NCI-H1694 treated with DMSO at 0.1 percent for 48 hours (cell line): ENCODE measurements around the gene TRIM41.

Source experiments
- DNase-seq: peaks from one replicate; lab custom pipeline; 2025; lab: John Stamatoyannopoulos, UW

Gene TRIM41

GRCh38 chr5:181233088-181233800, 10.2 kb downstream of the TRIM41 start:
- DNase-seq = no peak

GRCh38 chr5:181233801-181234454, 10.8 kb downstream of the TRIM41 start:
- DNase-seq = no peak

- DNase-seq = no peak
Measured at GRCh38 chr5:181234455-181235306, 11.6 kb downstream of the TRIM41 start.

- no peak for DNase-seq
Measured at GRCh38 chr5:181235323-181235688, 12.2 kb downstream of the TRIM41 start.

GRCh38 chr5:181235689-181236366, 12.7 kb downstream of the TRIM41 start:
- no peak for DNase-seq

- DNase-seq = no peak
Measured at GRCh38 chr5:181236471-181236870, 13.4 kb downstream of the TRIM41 start.

- no peak for DNase-seq
Measured at GRCh38 chr5:181236954-181237641, 14.0 kb downstream of the TRIM41 start.

GRCh38 chr5:181237729-181238385, 14.8 kb downstream of the TRIM41 start:
- DNase-seq = no peak

GRCh38 chr5:181239062-181239663, 16.1 kb downstream of the TRIM41 start:
- DNase-seq = no peak

- no peak for DNase-seq
Measured at GRCh38 chr5:181241393-181241975, 18.4 kb downstream of the TRIM41 start.

- DNase-seq = no peak
Measured at GRCh38 chr5:181242031-181242451, 19.0 kb downstream of the TRIM41 start.

GRCh38 chr5:181243018-181243563, 20.0 kb downstream of the TRIM41 start:
- no peak for DNase-seq

- no peak for DNase-seq
Measured at GRCh38 chr5:181243564-181244343, 20.7 kb downstream of the TRIM41 start, which contains the start of gene RACK1. RACK1 (minus strand) TSS chr5:181243906; CDS start chr5:181243800, 106 bp downstream.

GRCh38 chr5:181245427-181246275, 22.6 kb downstream of the TRIM41 start:
- DNase-seq = no peak

GRCh38 chr5:181246276-181247049, 23.4 kb downstream of the TRIM41 start:
- DNase-seq = no peak

GRCh38 chr5:181248277-181248676, 25.2 kb downstream of the TRIM41 start:
- no peak for DNase-seq

GRCh38 chr5:181255276-181255675, 32.2 kb downstream of the TRIM41 start:
- no peak for DNase-seq
